HEK293 (cell line): ENCODE data around the gene C3orf52.

Source experiments
- KLF1 ChIP-seq: fragments of 450-650 bp; formaldehyde crosslinking; IDR thresholded peaks from 2 replicates; pipeline ENCODE4 v1.5.1; 2016; ENCODE audit warnings: missing biosample characterization, missing genetic modification characterization
- KLF17 ChIP-seq: fragments of 450-650 bp; formaldehyde crosslinking; IDR thresholded peaks from 2 replicates; pipeline ENCODE4 v1.5.1; 2016; ENCODE audit warnings: missing biosample characterization, missing genetic modification characterization
- KLF8 ChIP-seq: fragments of 450-650 bp; formaldehyde crosslinking; IDR thresholded peaks from 2 replicates; pipeline ENCODE4 v1.5.1; 2016; ENCODE audit warnings: missing biosample characterization, missing genetic modification characterization
- PRDM6 ChIP-seq: fragments of 450-650 bp; formaldehyde crosslinking; IDR thresholded peaks from 2 replicates; pipeline ENCODE4 v1.5.1; 2017; ENCODE audit warnings: missing biosample characterization, missing genetic modification characterization
- SP2 ChIP-seq: fragments of 450-650 bp; formaldehyde crosslinking; IDR thresholded peaks from 2 replicates; pipeline ENCODE4 v1.5.1; 2016; ENCODE audit warnings: missing biosample characterization, missing genetic modification characterization
- SP3 ChIP-seq: fragments of 450-650 bp; formaldehyde crosslinking; IDR thresholded peaks from 2 replicates; pipeline ENCODE4 v1.5.1; 2016; ENCODE audit warnings: missing biosample characterization, missing genetic modification characterization
- SP7 ChIP-seq: fragments of 450-650 bp; formaldehyde crosslinking; IDR thresholded peaks from 2 replicates; pipeline ENCODE4 v1.5.1; 2016; ENCODE audit warnings: missing biosample characterization, missing genetic modification characterization
- TCF7L2 ChIP-seq: IDR thresholded peaks from 2 replicates; pipeline ENCODE4 v1.6.1; 2011; ENCODE audit warnings: low read depth, mild to moderate bottlenecking, inconsistent platforms, low read length, moderate library complexity, borderline replicate concordance
- TSHZ1 ChIP-seq: fragments of 450-650 bp; formaldehyde crosslinking; IDR thresholded peaks from 2 replicates; pipeline ENCODE4 v1.5.1; 2016; ENCODE audit warnings: missing biosample characterization, missing genetic modification characterization, borderline replicate concordance
- WT1 ChIP-seq: fragments of 450-650 bp; formaldehyde crosslinking; IDR thresholded peaks from 2 replicates; pipeline ENCODE4 v1.5.1; 2016; ENCODE audit warnings: missing biosample characterization, missing genetic modification characterization
- YY2 ChIP-seq: fragments of 450-650 bp; formaldehyde crosslinking; IDR thresholded peaks from 2 replicates; pipeline ENCODE4 v1.5.1; 2016; ENCODE audit warnings: missing biosample characterization, missing genetic modification characterization
- ZBTB26 ChIP-seq: fragments of 450-650 bp; formaldehyde crosslinking; optimal IDR thresholded peaks from 2 replicates; pipeline ENCODE3; 2016; ENCODE audit warnings: missing biosample characterization, mild to moderate bottlenecking, missing genetic modification characterization
- ZFHX2 ChIP-seq: fragments of 450-650 bp; formaldehyde crosslinking; conservative IDR thresholded peaks from 2 replicates; pipeline ENCODE4 v1.5.1; 2016; ENCODE audit warnings: missing biosample characterization, missing genetic modification characterization
- ZFP69B ChIP-seq: fragments of 450-650 bp; formaldehyde crosslinking; IDR thresholded peaks from 2 replicates; pipeline ENCODE4 v1.5.1; 2016; ENCODE audit warnings: missing biosample characterization, missing genetic modification characterization
- ZIC2 ChIP-seq: fragments of 450-650 bp; formaldehyde crosslinking; IDR thresholded peaks from 2 replicates; pipeline ENCODE4 v1.5.1; 2016; ENCODE audit warnings: missing biosample characterization, missing genetic modification characterization
- ZNF132 ChIP-seq: fragments of 450-650 bp; formaldehyde crosslinking; IDR thresholded peaks from 2 replicates; pipeline ENCODE4 v1.5.1; 2017; ENCODE audit warnings: missing biosample characterization, missing genetic modification characterization, borderline replicate concordance
- ZNF16 ChIP-seq: fragments of 450-650 bp; formaldehyde crosslinking; IDR thresholded peaks from 2 replicates; pipeline ENCODE4 v1.5.1; 2016; ENCODE audit warnings: low read depth, missing biosample characterization, missing genetic modification characterization
- ZNF174 ChIP-seq: fragments of 450-650 bp; formaldehyde crosslinking; IDR thresholded peaks from 2 replicates; pipeline ENCODE4 v1.5.0; 2017; ENCODE audit warnings: missing biosample characterization, mild to moderate bottlenecking, missing genetic modification characterization
- ZNF19 ChIP-seq: fragments of 450-650 bp; formaldehyde crosslinking; IDR thresholded peaks from 2 replicates; pipeline ENCODE4; 2016; ENCODE audit warnings: missing biosample characterization, missing genetic modification characterization, low read depth
- ZNF24 ChIP-seq: fragments of 450-650 bp; formaldehyde crosslinking; IDR thresholded peaks from 2 replicates; pipeline ENCODE4 v1.5.1; 2016; ENCODE audit warnings: missing biosample characterization, missing genetic modification characterization
- ZNF366 ChIP-seq: fragments of 450-650 bp; formaldehyde crosslinking; conservative IDR thresholded peaks from 2 replicates; pipeline ENCODE4 v1.5.1; 2016; ENCODE audit warnings: missing biosample characterization, missing genetic modification characterization
- ZNF488 ChIP-seq: fragments of 450-650 bp; formaldehyde crosslinking; IDR thresholded peaks from 2 replicates; pipeline ENCODE4 v1.5.1; 2016; ENCODE audit warnings: missing biosample characterization, missing genetic modification characterization
- ZNF600 ChIP-seq: fragments of 450-650 bp; formaldehyde crosslinking; IDR thresholded peaks from 2 replicates; pipeline ENCODE4 v1.5.1; 2016; ENCODE audit warnings: missing biosample characterization, missing genetic modification characterization
- ZNF626 ChIP-seq: fragments of 450-650 bp; sonication (Bioruptor Pico); formaldehyde crosslinking; IDR thresholded peaks from 2 replicates; pipeline ENCODE4 v1.5.1; 2018; ENCODE audit warnings: missing biosample characterization, missing genetic modification characterization, inconsistent platforms
- ZNF629 ChIP-seq: fragments of 450-650 bp; formaldehyde crosslinking; IDR thresholded peaks from 2 replicates; pipeline ENCODE4 v1.5.1; 2017; ENCODE audit warnings: missing biosample characterization, missing genetic modification characterization
- ZNF677 ChIP-seq: fragments of 450-650 bp; IDR thresholded peaks from 2 replicates; pipeline ENCODE4 v1.5.0; 2018; ENCODE audit warnings: missing biosample characterization, mild to moderate bottlenecking, missing genetic modification characterization, moderate library complexity
- ZNF692 ChIP-seq: fragments of 450-650 bp; formaldehyde crosslinking; IDR thresholded peaks from 2 replicates; pipeline ENCODE4 v1.5.1; 2016; ENCODE audit warnings: missing biosample characterization, missing genetic modification characterization
- ZNF707 ChIP-seq: fragments of 450-650 bp; formaldehyde crosslinking; IDR thresholded peaks from 2 replicates; pipeline ENCODE4 v1.5.1; 2016; ENCODE audit warnings: missing biosample characterization, missing genetic modification characterization
- ZNF792 ChIP-seq: fragments of 450-650 bp; formaldehyde crosslinking; IDR thresholded peaks from 2 replicates; pipeline ENCODE4 v1.5.1; 2016; ENCODE audit warnings: missing biosample characterization, missing genetic modification characterization
- ZXDB ChIP-seq: fragments of 450-650 bp; formaldehyde crosslinking; IDR thresholded peaks from 2 replicates; pipeline ENCODE4 v1.5.1; 2016; ENCODE audit warnings: missing biosample characterization, missing genetic modification characterization

The C3orf52 gene

GRCh38 chr3:112074616-112075497 is 11.3 kb upstream of the C3orf52 start (continued):
- peak; percentile 53 for TF ChIP-seq PRDM6 (tag by site-specific recombination)
- peak; percentile 73; the same call in 1 of the 2 replicates for TF ChIP-seq KLF17 (tag by site-specific recombination)
- 0 out of 2 replicates have a peak, but pooled peaks have one; percentile 31 for TF ChIP-seq ZNF692 (tag by site-specific recombination)
- TF ChIP-seq WT1, result peak; percentile 61
- TF ChIP-seq SP2 (tag by site-specific recombination), result peak; percentile 27
- no peak for TF ChIP-seq ZBTB26 (tag by site-specific recombination)
- peak; percentile 58 for TF ChIP-seq ZNF366
- TF ChIP-seq SP3 (tag by site-specific recombination), result peak; percentile 40; the same call in 1 of the 2 replicates
- TF ChIP-seq ZNF629 (tag by site-specific recombination), result 0 out of 2 replicates have a peak, but pooled peaks have one; percentile 17
- no peak for TF ChIP-seq ZNF132
- no peak for TF ChIP-seq ZNF488 (tag by site-specific recombination)
- no peak for TF ChIP-seq ZFP69B
- TF ChIP-seq SP7 (tag by site-specific recombination), result peak; percentile 75; the same call in 1 of the 2 replicates
- TF ChIP-seq ZNF174 (tag by site-specific recombination), result no peak
- no peak for TF ChIP-seq ZNF626 (tag by site-specific recombination)
- no peak; the same call in 1 of the 2 replicates for TF ChIP-seq TSHZ1 (tag by site-specific recombination)
- TF ChIP-seq TCF7L2, result no peak
- no peak for TF ChIP-seq YY2 (tag by site-specific recombination)
- TF ChIP-seq ZFHX2 (tag by site-specific recombination), result no peak
- 0 out of 2 replicates have a peak, but pooled peaks have one; percentile 30 for TF ChIP-seq ZXDB (tag by site-specific recombination)
- no peak for TF ChIP-seq ZNF677 (tag by site-specific recombination)
- no peak for TF ChIP-seq ZNF707 (tag by site-specific recombination)
- no peak for TF ChIP-seq KLF8 (tag by site-specific recombination)
- 0 out of 2 replicates have a peak, but pooled peaks have one; percentile 16 for TF ChIP-seq ZIC2 (tag by site-specific recombination)
- no peak for TF ChIP-seq ZNF19
- TF ChIP-seq ZNF600 (tag by site-specific recombination), result peak; percentile 30; the same call in 1 of the 2 replicates
- TF ChIP-seq KLF1 (tag by site-specific recombination), result 0 out of 2 replicates have a peak, but pooled peaks have one; percentile 34
- no peak for TF ChIP-seq ZNF792
- TF ChIP-seq ZNF24 (tag by site-specific recombination), result 0 out of 2 replicates have a peak, but pooled peaks have one; percentile 15
- no peak for TF ChIP-seq ZNF16 (tag by site-specific recombination)
